ENCODE data around the gene CYB5B. TPM values are rescaled to one million over a fixed set of nuclear protein-coding genes. Genes with fewer than 3 reads are reported as not detected.
A peak's percentile ranks its signal among the peaks of the same experiment; 100 is the strongest.

CYB5B gene
- total RNA-seq, 1 donor from 2014 or later, result 71.8 TPM

- DNase-seq (ENCODE audit: low spot score), result no peak
- peak overlapping the region; percentile 93 for H3K27ac Mint-ChIP-seq (ENCODE audit: unreplicated experiment)
- peak overlapping the region; percentile 26 for H3K4me3 Mint-ChIP-seq (ENCODE audit: unreplicated experiment)
- peak; percentile 89 for TF ChIP-seq CTCF (IDR thresholded peaks at IDR 0.05)
- H3K36me3 Mint-ChIP-seq (ENCODE audit: low read depth), result no peaks in the 10 kb centered on the region
- H3K9me3 Mint-ChIP-seq (ENCODE audit: low read depth), result no peaks in the 10 kb centered on the region
- H3K4me1 Mint-ChIP-seq (ENCODE audit: low read depth), result peaks cover 29% of the 10 kb centered on the region
- no peaks in the 10 kb centered on the region for H3K27me3 Mint-ChIP-seq (ENCODE audit: low read depth)
These were observed 28.0 kb upstream of the CYB5B start for GRCh38 chr16:69396187-69397061.

- H3K4me3 Mint-ChIP-seq (ENCODE audit: unreplicated experiment), result no peak overlapping the region
- peak overlapping the region; percentile 77 for H3K27ac Mint-ChIP-seq (ENCODE audit: unreplicated experiment)
- H3K27me3 Mint-ChIP-seq (ENCODE audit: low read depth), result no peaks in the 10 kb centered on the region
- H3K9me3 Mint-ChIP-seq (ENCODE audit: low read depth), result no peaks in the 10 kb centered on the region
- no peak for DNase-seq (ENCODE audit: low spot score)
- no peaks in the 10 kb centered on the region for H3K36me3 Mint-ChIP-seq (ENCODE audit: low read depth)
- TF ChIP-seq CTCF (IDR thresholded peaks at IDR 0.05), result peak; percentile 78
- H3K4me1 Mint-ChIP-seq (ENCODE audit: low read depth), result peaks cover 29% of the 10 kb centered on the region
These were observed 26.4 kb upstream of the CYB5B start for GRCh38 chr16:69397821-69398521.

- Mint-ChIP-seq H3K9me3 (ENCODE audit: low read depth) (no peaks in the 10 kb centered on the region), H3K27ac (ENCODE audit: unreplicated experiment) (no peak overlapping the region), H3K27me3 (ENCODE audit: low read depth) (no peaks in the 10 kb centered on the region), H3K4me3 (ENCODE audit: unreplicated experiment) (no peak overlapping the region), H3K36me3 (ENCODE audit: low read depth) (no peaks in the 10 kb centered on the region), H3K4me1 (ENCODE audit: low read depth) (peaks cover 35% of the 10 kb centered on the region)
- no peak for DNase-seq (ENCODE audit: low spot score)
- TF ChIP-seq CTCF (IDR thresholded peaks at IDR 0.05), result no peak
These were observed 25.1 kb upstream of the CYB5B start for GRCh38 chr16:69399361-69399760.

GRCh38 chr16:69402439-69402838 lies 22.0 kb upstream of the CYB5B start:
- DNase-seq (ENCODE audit: low spot score), result no peak
- Mint-ChIP-seq H3K4me1 (ENCODE audit: low read depth) (peaks cover 35% of the 10 kb centered on the region), H3K4me3 (ENCODE audit: unreplicated experiment) (no peak overlapping the region), H3K9me3 (ENCODE audit: low read depth) (no peaks in the 10 kb centered on the region), H3K36me3 (ENCODE audit: low read depth) (no peaks in the 10 kb centered on the region), H3K27ac (ENCODE audit: unreplicated experiment) (no peak overlapping the region), H3K27me3 (ENCODE audit: low read depth) (no peaks in the 10 kb centered on the region)
- no peak for TF ChIP-seq CTCF (IDR thresholded peaks at IDR 0.05)

GRCh38 chr16:69404275-69404805 lies 20.1 kb upstream of the CYB5B start:
- Mint-ChIP-seq H3K9me3 (ENCODE audit: low read depth) (no peaks in the 10 kb centered on the region), H3K27ac (ENCODE audit: unreplicated experiment) (peak overlapping the region; percentile 50), H3K4me1 (ENCODE audit: low read depth) (peaks cover 26% of the 10 kb centered on the region), H3K27me3 (ENCODE audit: low read depth) (no peaks in the 10 kb centered on the region), H3K4me3 (ENCODE audit: unreplicated experiment) (peak overlapping the region; percentile 1), H3K36me3 (ENCODE audit: low read depth) (no peaks in the 10 kb centered on the region)
- no peak for DNase-seq (ENCODE audit: low spot score)
- TF ChIP-seq CTCF (IDR thresholded peaks at IDR 0.05), result no peak
